HG02840 (cell line): Measurements from ENCODE around the gene DMPK.
"Not testable (repeated sequence)": the region's sequence is repeated elsewhere in the genome, so short reads cannot be mapped to it uniquely, and the experiment has no call there.

ENCODE experiments used
- ATAC-seq: cut with Tn5 transposase; IDR thresholded peaks from one replicate; pipeline ENCODE4 v1.9.1; 2021; ENCODE audit warnings: mild to moderate bottlenecking, moderate library complexity, moderate number of reproducible peaks; ENCODE audit not compliant: unreplicated experiment, low FRiP score

Gene DMPK

GRCh38 chr19:45753548-45753947 lies 28.7 kb downstream of the DMPK start:
- ATAC-seq, result no peak

- no peak for ATAC-seq
Observed at GRCh38 chr19:45752639-45753038, 29.7 kb downstream of the DMPK start.

- not testable (repeated sequence) for ATAC-seq
Observed at GRCh38 chr19:45751483-45751882, 30.8 kb downstream of the DMPK start.

GRCh38 chr19:45747513-45747912 lies 34.8 kb downstream of the DMPK start:
- ATAC-seq, result no peak

GRCh38 chr19:45746866-45747265 lies 35.4 kb downstream of the DMPK start:
- ATAC-seq, result no peak

GRCh38 chr19:45745606-45746005 lies 36.7 kb downstream of the DMPK start:
- no peak for ATAC-seq

GRCh38 chr19:45742969-45743368 lies 39.3 kb downstream of the DMPK start:
- no peak for ATAC-seq

GRCh38 chr19:45739498-45740439 lies 42.5 kb downstream of the DMPK start:
- ATAC-seq, result no peak

GRCh38 chr19:45733160-45733810 lies 49.0 kb downstream of the DMPK start, which contains the start of gene MEIOSIN:
Gene MEIOSIN, plus strand, starts transcription at chr19:45733439. Its CDS starts 1,938 bp downstream, at chr19:45735377.
- ATAC-seq, result no peak

GRCh38 chr19:45730368-45731288 lies 51.7 kb downstream of the DMPK start, which contains the start of gene FBXO46:
Gene FBXO46, minus strand, starts transcription at chr19:45730896. Its CDS starts 17,401 bp downstream, at chr19:45713495.
- ATAC-seq, result peak; percentile 93

- no peak for ATAC-seq
Observed at GRCh38 chr19:45729800-45730290, 52.4 kb downstream of the DMPK start.

GRCh38 chr19:45728683-45729082 lies 53.6 kb downstream of the DMPK start:
- ATAC-seq, result not testable (repeated sequence)

- not testable (repeated sequence) for ATAC-seq
Observed at GRCh38 chr19:45720065-45720464, 62.2 kb downstream of the DMPK start.
